GM23248 (cell line): ENCODE data around the gene HLA-DOA.

Experiments
- EZH2 ChIP-seq: fragments of 200-600 bp; sonication (generic); IDR thresholded peaks from 2 replicates; pipeline ENCODE4 v1.6.1; 2018; ENCODE audit warnings: antibody characterized with exemption, mild to moderate bottlenecking; ENCODE audit not compliant: insufficient read depth, poor library complexity, severe bottlenecking
- EZH2phosphoT487 ChIP-seq: fragments of 200-600 bp; sonication (generic); IDR thresholded peaks from 2 replicates; pipeline ENCODE4 v1.6.1; 2018; ENCODE audit warnings: antibody characterized with exemption, moderate library complexity, mild to moderate bottlenecking, low read depth; ENCODE audit not compliant: insufficient read depth

- TF ChIP-seq EZH2 (no peak), EZH2phosphoT487 (no peak)
Measured at GRCh38 chr6:32982702-32983492, 26.5 kb downstream of the HLA-DOA start.
